ENCODE results near the gene SCUBE2.

The SCUBE2 gene

GRCh38 chr11:9125185-9125886, 33.9 kb upstream of the SCUBE2 start:
- TF ChIP-seq ZNF169 (tag by site-specific recombination; IDR thresholded peaks at IDR 0.05) (no peak), GLIS2 (tag by site-specific recombination; IDR thresholded peaks at IDR 0.05) (no peak), EGR2 (tag by site-specific recombination; IDR thresholded peaks at IDR 0.05; ENCODE audit: low read depth) (no peak), ZNF610 (tag by site-specific recombination; IDR thresholded peaks at IDR 0.05; ENCODE audit: borderline replicate concordance) (no peak), PRDM1 (tag by site-specific recombination; IDR thresholded peaks at IDR 0.05) (no peak), ZNF529 (tag by site-specific recombination; IDR thresholded peaks at IDR 0.05; ENCODE audit: insufficient replicate concordance) (no peak), ZNF140 (tag by site-specific recombination; IDR thresholded peaks at IDR 0.05) (no peak)
- Histone ChIP-seq H3K36me3 (ENCODE audit: control insufficient read depth in 2 of 2, insufficient read depth in 1 of 2, low read length in 2 of 2) (peaks cover 0 to 3% of the 10 kb centered on the region in 2 experiments; a peak in 1 of 3 replicates), H3K4me3 (ENCODE audit: low read depth, low read length) (no peak overlapping the region), H3K9me3 (ENCODE audit: control insufficient read depth, insufficient read depth, low read depth, low read length) (no peaks in the 10 kb centered on the region), H3K4me1 (ENCODE audit: control insufficient read depth, insufficient read depth, low read length) (no peaks in the 10 kb centered on the region), H3K27ac (ENCODE audit: extremely low read depth, low read depth, low read length) (no peak overlapping the region)
- ChIA-PET POLR2A (no interaction called here), CTCF (interaction anchor here (0.6 to 1.7 kb wide), 8 partner anchors 8 to 493 kb away, joined by 3 to 7 read pairs (median 4); no protein-coding TSS in a partner anchor)

DNA sequence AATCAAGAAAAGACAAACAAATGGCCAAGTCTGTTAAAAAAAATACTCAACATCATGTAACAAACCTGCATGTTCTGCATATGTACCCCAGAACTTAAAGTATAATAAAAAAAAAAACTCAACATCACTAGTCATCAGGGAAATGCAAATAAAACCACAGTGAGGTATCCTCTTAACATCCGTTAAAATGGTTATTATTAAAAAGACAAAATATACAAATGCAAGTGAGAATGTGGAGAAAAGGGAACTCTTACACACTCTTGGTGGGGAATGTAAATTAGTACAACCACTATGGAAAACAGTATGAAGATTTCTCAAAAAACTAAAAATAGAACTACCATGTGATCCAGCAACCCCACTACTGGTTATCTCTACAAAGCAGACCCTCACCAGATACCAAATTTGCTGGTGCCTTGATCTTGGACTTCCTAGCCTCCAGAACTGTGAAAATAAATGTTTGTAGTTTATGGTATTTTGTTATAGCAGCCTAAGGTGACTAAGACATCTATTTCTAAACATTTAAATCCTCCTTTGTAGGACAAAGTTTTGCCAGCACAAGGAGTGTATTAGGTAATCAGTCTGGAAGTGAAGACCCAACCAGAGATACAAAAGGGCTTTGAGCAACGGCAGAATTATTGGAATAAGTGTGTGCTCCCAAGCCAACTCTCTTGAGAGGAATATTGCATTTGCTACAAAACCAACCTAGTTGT, 32.4 kb upstream of the SCUBE2 start:
- TF ChIP-seq ZNF707 (tag by site-specific recombination; IDR thresholded peaks at IDR 0.05) (no peak), ZNF184 (tag by site-specific recombination; IDR thresholded peaks at IDR 0.05) (no peak), ZNF391 (tag by site-specific recombination; IDR thresholded peaks at IDR 0.05; ENCODE audit: borderline replicate concordance, low read depth) (no peak), ZNF174 (tag by site-specific recombination; IDR thresholded peaks at IDR 0.05) (no peak), ZFP69B (tag by site-specific recombination; IDR thresholded peaks at IDR 0.05) (no peak), BCL11A (tag by site-specific recombination; IDR thresholded peaks at IDR 0.05; ENCODE audit: low read depth) (no peak), ZNF362 (tag by site-specific recombination; IDR thresholded peaks at IDR 0.05) (no peak), GFI1B (tag by site-specific recombination; IDR thresholded peaks at IDR 0.05) (no peak), ZNF214 (tag by site-specific recombination; IDR thresholded peaks at IDR 0.05; ENCODE audit: borderline replicate concordance) (no peak), CTCF (tag by site-specific recombination; IDR thresholded peaks at IDR 0.05) (no peak), ZNF76 (tag by site-specific recombination; IDR thresholded peaks at IDR 0.05; ENCODE audit: borderline replicate concordance, low read depth) (no peak), PBX3 (CRISPR knock-in tag; IDR thresholded peaks at IDR 0.05) (no peak), ZNF341 (tag by site-specific recombination; IDR thresholded peaks at IDR 0.05; ENCODE audit: low read depth) (no peak), ZNF639 (tag by site-specific recombination; IDR thresholded peaks at IDR 0.05) (no peak)

More for the DNA sequence above, 32.4 kb upstream of the SCUBE2 start:
- H3K9me3 ChIP-seq (ENCODE audit: control insufficient read depth, insufficient read depth, low read depth, low read length) = no peaks in the 10 kb centered on the region
- ChIA-PET POLR2A (no interaction called here), CTCF (no interaction called here)
- no peak overlapping the region for H3K4me3 ChIP-seq (ENCODE audit: low read depth, low read length)
- no peak overlapping the region for H3K27ac ChIP-seq (ENCODE audit: extremely low read depth, low read depth, low read length)
- no peaks in the 10 kb centered on the region for H3K4me1 ChIP-seq (ENCODE audit: control insufficient read depth, insufficient read depth, low read length)
- peaks cover 0 to 3% of the 10 kb centered on the region in 2 experiments; a peak in 1 of 3 replicates for H3K36me3 ChIP-seq (ENCODE audit: control insufficient read depth in 2 of 2, insufficient read depth in 1 of 2, low read length in 2 of 2)
